ENCODE results near the gene LMOD3.

LMOD3 gene

GRCh38 chr3:69121513-69121912 is 882 bp downstream of the LMOD3 start:
- DNase-seq, result no peak

GRCh38 chr3:69120879-69121464 is 1.4 kb downstream of the LMOD3 start:
- DNase-seq, result peak; percentile 88

- DNase-seq, result no peak
Measured at GRCh38 chr3:69119681-69120080, 2.7 kb downstream of the LMOD3 start.

GRCh38 chr3:69119138-69119537 is 3.3 kb downstream of the LMOD3 start:
- no peak for DNase-seq

- no peak for DNase-seq
Measured at GRCh38 chr3:69118555-69118954, 3.8 kb downstream of the LMOD3 start.

- DNase-seq, result no peak
Measured at GRCh38 chr3:69116897-69117296, 5.5 kb downstream of the LMOD3 start.

- DNase-seq, result no peak
Measured at GRCh38 chr3:69116162-69116561, 6.2 kb downstream of the LMOD3 start.

GRCh38 chr3:69115731-69116130 is 6.7 kb downstream of the LMOD3 start:
- DNase-seq, result no peak

GRCh38 chr3:69113536-69113935 is 8.9 kb downstream of the LMOD3 start:
- DNase-seq, result no peak

GRCh38 chr3:69110941-69111546 is 11.4 kb downstream of the LMOD3 start:
- no peak for DNase-seq

GRCh38 chr3:69108811-69109210 is 13.6 kb downstream of the LMOD3 start:
- no peak for DNase-seq

- DNase-seq, result no peak
Measured at GRCh38 chr3:69107841-69108240, 14.6 kb downstream of the LMOD3 start.

- DNase-seq, result no peak
Measured at GRCh38 chr3:69105320-69105719, 17.1 kb downstream of the LMOD3 start.

- DNase-seq, result no peak
Measured at GRCh38 chr3:69104586-69104985, 17.8 kb downstream of the LMOD3 start.

- DNase-seq, result no peak
Measured at GRCh38 chr3:69103123-69103522, 19.3 kb downstream of the LMOD3 start.

GRCh38 chr3:69102384-69102783 is 20.0 kb downstream of the LMOD3 start:
- no peak for DNase-seq

GRCh38 chr3:69099576-69099975 is 22.8 kb downstream of the LMOD3 start:
- no peak for DNase-seq

GRCh38 chr3:69097407-69098086 is 24.8 kb downstream of the LMOD3 start:
- no peak for DNase-seq

GRCh38 chr3:69096299-69096698 is 26.1 kb downstream of the LMOD3 start:
- DNase-seq, result no peak

GRCh38 chr3:69095636-69096035 is 26.8 kb downstream of the LMOD3 start:
- no peak for DNase-seq

GRCh38 chr3:69094467-69095205 is 27.8 kb downstream of the LMOD3 start:
- no peak for DNase-seq

GRCh38 chr3:69092030-69092516 is 30.3 kb downstream of the LMOD3 start:
- DNase-seq, result no peak

GRCh38 chr3:69091389-69092029 is 30.9 kb downstream of the LMOD3 start:
- DNase-seq, result no peak

Measured in activated CD8-positive, alpha-beta memory T cell treated with anti-CD3 and anti-CD28 coated beads for 24 hours (primary cell).